Endothelial cell (in vitro differentiated cells): ENCODE results near the gene SNX27. TPM values are rescaled to one million over a fixed set of nuclear protein-coding genes. Genes with fewer than 3 reads are reported as not detected.
A peak's percentile ranks its signal among the peaks of the same experiment; 100 is the strongest.
"Not testable (repeated sequence)": the region's sequence is repeated elsewhere in the genome, so short reads cannot be mapped to it uniquely, and the experiment has no call there.

Source experiments
- DNase-seq: peaks from one replicate; pipeline ENCODE4 v3.0.0; 2021; ENCODE audit warnings: low spot score
- H3K27ac Mint-ChIP-seq: one replicate; pipeline ENCODE4 v1.8.0; 2021; ENCODE audit warnings: mixed read lengths, inconsistent platforms; ENCODE audit not compliant: unreplicated experiment
- H3K27me3 Mint-ChIP-seq: one replicate; pipeline ENCODE4 v1.8.0; 2021; ENCODE audit warnings: mild to moderate bottlenecking, moderate library complexity, mixed read lengths, inconsistent platforms; ENCODE audit not compliant: unreplicated experiment
- H3K36me3 Mint-ChIP-seq: one replicate; pipeline ENCODE4 v1.8.0; 2021; ENCODE audit warnings: mild to moderate bottlenecking, low read depth, mixed read lengths, inconsistent platforms; ENCODE audit not compliant: unreplicated experiment
- H3K4me1 Mint-ChIP-seq: one replicate; pipeline ENCODE4 v1.8.0; 2021; ENCODE audit warnings: mild to moderate bottlenecking, mixed read lengths, inconsistent platforms; ENCODE audit not compliant: unreplicated experiment
- H3K4me3 Mint-ChIP-seq: one replicate; pipeline ENCODE4 v1.8.0; 2021; ENCODE audit warnings: mild to moderate bottlenecking, mixed read lengths, inconsistent platforms; ENCODE audit not compliant: unreplicated experiment
- H3K9me3 Mint-ChIP-seq: one replicate; pipeline ENCODE4 v1.8.0; 2021; ENCODE audit warnings: mixed read lengths, inconsistent platforms; ENCODE audit not compliant: unreplicated experiment
- total RNA-seq: library from RNA; stranded (reverse); fragmentation: NEBNext Ultra II Directional; extraction: Animal tissue kit (Norgen Biotek cat#: 25700); gene quantifications from one replicate; pipeline ENCODE4 v1.2.1, GENCODE V29; 2021; ENCODE audit not compliant: unreplicated experiment
- TF ChIP-seq, protein P1 (sequence below): fragments of 200-600 bp; sonication (generic); IDR thresholded peaks from one replicate; pipeline ENCODE4 v1.5.0; 2021; ENCODE audit warnings: antibody characterized with exemption; ENCODE audit not compliant: unreplicated experiment

Gene SNX27
- total RNA-seq, 1 donor from 2014 or later, result 28.9 TPM

DNA sequence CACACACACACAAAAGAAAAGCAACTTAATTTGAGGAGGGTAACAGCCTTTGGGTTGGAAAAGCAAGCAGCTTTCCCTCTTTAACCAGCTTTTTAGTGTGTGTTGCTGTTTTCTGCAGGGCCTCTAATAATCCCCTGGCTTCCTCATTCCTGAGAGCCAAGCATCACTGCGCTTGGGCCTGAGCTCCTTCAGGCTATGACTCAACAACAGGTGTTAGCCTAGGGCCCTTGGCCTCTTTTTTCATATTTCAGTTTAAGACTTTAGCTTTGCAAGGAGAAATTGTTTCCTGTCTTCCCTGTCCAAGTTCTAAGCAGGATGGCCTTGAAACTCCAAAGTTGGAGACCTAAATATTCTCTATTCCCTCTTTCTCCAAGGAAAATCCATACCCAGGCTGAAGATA lies 26.2 kb upstream of the SNX27 start:
- no peaks in the 10 kb centered on the region for H3K4me1 Mint-ChIP-seq
- TF ChIP-seq, protein P1, sequence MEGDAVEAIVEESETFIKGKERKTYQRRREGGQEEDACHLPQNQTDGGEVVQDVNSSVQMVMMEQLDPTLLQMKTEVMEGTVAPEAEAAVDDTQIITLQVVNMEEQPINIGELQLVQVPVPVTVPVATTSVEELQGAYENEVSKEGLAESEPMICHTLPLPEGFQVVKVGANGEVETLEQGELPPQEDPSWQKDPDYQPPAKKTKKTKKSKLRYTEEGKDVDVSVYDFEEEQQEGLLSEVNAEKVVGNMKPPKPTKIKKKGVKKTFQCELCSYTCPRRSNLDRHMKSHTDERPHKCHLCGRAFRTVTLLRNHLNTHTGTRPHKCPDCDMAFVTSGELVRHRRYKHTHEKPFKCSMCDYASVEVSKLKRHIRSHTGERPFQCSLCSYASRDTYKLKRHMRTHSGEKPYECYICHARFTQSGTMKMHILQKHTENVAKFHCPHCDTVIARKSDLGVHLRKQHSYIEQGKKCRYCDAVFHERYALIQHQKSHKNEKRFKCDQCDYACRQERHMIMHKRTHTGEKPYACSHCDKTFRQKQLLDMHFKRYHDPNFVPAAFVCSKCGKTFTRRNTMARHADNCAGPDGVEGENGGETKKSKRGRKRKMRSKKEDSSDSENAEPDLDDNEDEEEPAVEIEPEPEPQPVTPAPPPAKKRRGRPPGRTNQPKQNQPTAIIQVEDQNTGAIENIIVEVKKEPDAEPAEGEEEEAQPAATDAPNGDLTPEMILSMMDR, result no peak
- peaks cover 23% of the 10 kb centered on the region for H3K36me3 Mint-ChIP-seq
- H3K27ac Mint-ChIP-seq, result no peak overlapping the region
- no peaks in the 10 kb centered on the region for H3K27me3 Mint-ChIP-seq
- DNase-seq, result no peak
- H3K9me3 Mint-ChIP-seq, result peaks cover under 1% of the 10 kb centered on the region
- H3K4me3 Mint-ChIP-seq, result no peak overlapping the region

DNA sequence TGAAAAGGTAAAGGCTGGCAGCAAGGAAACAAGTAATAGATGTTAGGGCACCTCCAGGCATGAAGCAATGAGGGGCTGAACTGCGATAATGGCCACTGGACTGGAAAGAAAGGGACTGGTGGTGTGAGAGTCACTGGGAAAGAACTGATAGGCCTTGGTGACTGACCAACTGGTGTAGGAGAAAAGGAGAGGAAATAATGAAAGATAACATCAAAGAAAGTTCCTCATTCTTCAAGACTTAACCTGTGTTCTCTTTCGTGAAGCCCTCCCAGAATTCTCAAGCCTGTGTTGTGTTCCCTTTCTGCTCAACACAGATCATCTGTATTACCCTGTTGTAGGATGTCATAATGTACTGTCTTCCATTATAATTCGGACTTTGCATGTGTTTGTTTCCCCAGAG lies 20.9 kb upstream of the SNX27 start:
- H3K4me1 Mint-ChIP-seq, result no peaks in the 10 kb centered on the region
- peaks cover 6% of the 10 kb centered on the region for H3K9me3 Mint-ChIP-seq
- H3K27ac Mint-ChIP-seq, result no peak overlapping the region

DNA sequence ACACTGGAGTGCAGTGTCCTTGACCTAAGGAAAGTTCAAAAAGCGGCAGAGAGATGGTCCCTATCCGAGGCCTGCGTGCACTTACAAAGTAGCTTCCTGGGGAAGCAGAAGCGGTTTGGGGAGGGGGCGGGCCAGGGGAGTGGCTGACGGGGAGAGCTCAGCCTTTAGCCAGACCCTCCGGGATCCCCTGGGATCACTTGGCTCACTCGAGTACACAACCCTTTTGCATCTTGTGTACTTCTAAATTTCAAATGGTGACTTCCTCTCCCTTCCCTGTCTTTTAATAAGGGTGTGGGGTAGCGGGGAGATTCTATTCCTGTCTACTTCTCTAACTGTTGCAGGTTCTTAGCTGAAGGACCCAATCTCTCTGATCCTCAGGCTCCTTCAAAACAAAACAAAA lies 18.1 kb upstream of the SNX27 start:
- Mint-ChIP-seq H3K4me1 (peaks cover 3% of the 10 kb centered on the region), H3K36me3 (peaks cover 9% of the 10 kb centered on the region), H3K9me3 (peaks cover 6% of the 10 kb centered on the region), H3K4me3 (peak overlapping the region; percentile 88), H3K27ac (no peak overlapping the region), H3K27me3 (peaks cover 6% of the 10 kb centered on the region)
- TF ChIP-seq, protein P1, result no peak
- peak; percentile 42 for DNase-seq

More for the DNA sequence above, 20.9 kb upstream of the SNX27 start:
- peaks cover 5% of the 10 kb centered on the region for H3K36me3 Mint-ChIP-seq
- H3K4me3 Mint-ChIP-seq, result no peak overlapping the region
- peaks cover 3% of the 10 kb centered on the region for H3K27me3 Mint-ChIP-seq
- TF ChIP-seq, protein P1, result no peak
- no peak for DNase-seq

DNA sequence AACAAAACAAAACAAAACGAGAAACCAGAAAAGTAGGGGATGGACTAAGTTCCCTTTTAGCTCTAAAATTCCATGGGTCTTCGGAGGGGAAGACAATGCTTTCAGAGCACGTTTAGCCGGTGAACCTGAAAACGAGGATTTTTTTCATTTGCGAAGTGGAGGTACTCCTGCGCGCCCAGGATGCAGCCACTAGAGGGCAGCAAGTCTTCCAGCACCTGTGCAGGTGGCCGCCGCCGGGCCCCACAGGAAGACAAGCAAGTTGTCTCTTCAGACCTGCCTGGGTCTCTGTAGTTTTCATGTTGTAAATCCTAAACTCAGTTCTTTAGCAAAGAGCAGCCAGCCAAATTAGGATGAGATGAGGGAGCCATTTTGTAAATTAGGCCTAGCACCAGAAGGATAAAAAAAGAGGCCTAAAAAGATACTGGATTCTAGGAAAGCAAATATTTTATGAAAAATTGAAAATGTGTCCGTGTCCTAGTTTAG lies 17.7 kb upstream of the SNX27 start:
- peaks cover 6% of the 10 kb centered on the region for H3K9me3 Mint-ChIP-seq
- peaks cover 3% of the 10 kb centered on the region for H3K4me1 Mint-ChIP-seq
- peaks cover 9% of the 10 kb centered on the region for H3K36me3 Mint-ChIP-seq
- TF ChIP-seq, protein P1, result peak; percentile 91
- peak overlapping the region; percentile 88 for H3K4me3 Mint-ChIP-seq
- DNase-seq, result peak; percentile 73
- H3K27me3 Mint-ChIP-seq, result peaks cover 6% of the 10 kb centered on the region
- H3K27ac Mint-ChIP-seq, result no peak overlapping the region

DNA sequence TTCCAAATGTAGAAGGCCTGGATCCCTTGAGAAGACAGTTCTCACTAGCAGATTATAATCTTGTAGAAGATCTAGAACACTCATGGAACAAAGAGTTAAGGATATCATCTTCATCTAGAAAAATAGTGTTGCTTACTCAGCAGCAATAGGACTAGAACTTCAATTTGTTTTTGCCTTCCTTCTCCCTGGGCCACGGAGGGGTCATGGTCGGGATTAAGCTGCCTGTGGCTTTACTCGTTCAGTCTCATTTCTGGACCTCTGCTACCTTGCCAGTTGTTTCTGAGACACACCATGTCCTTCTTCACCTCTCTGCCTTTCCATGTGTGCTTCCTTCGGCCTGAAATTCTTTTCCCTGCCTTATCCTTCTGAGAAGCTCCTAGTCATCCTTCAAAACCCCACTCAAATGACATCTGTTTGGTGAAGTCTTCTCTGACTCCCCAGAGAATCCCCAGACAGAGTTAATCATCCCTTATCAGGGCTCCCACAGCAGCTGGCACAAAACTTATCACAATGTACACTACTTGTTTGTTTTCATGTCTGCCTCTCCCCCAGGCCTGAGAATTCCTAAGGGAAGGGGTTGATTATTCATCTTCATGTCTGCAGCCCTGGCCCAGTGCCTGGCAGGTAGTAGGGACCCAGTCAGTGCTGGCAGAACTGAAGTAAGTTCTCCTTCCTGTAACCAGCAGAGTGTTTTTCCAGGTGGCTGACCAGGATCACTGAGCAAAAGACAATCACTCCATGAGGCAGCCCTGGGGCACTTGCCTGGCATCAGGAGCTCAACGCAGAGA lies 15.5 kb upstream of the SNX27 start:
- H3K27ac Mint-ChIP-seq, result no peak overlapping the region
- no peaks in the 10 kb centered on the region for H3K9me3 Mint-ChIP-seq
- H3K27me3 Mint-ChIP-seq, result peaks cover 6% of the 10 kb centered on the region
- H3K4me1 Mint-ChIP-seq, result peaks cover 3% of the 10 kb centered on the region
- DNase-seq, result no peak
- peaks cover 4% of the 10 kb centered on the region for H3K36me3 Mint-ChIP-seq
- TF ChIP-seq, protein P1, result no peak
- no peak overlapping the region for H3K4me3 Mint-ChIP-seq

DNA sequence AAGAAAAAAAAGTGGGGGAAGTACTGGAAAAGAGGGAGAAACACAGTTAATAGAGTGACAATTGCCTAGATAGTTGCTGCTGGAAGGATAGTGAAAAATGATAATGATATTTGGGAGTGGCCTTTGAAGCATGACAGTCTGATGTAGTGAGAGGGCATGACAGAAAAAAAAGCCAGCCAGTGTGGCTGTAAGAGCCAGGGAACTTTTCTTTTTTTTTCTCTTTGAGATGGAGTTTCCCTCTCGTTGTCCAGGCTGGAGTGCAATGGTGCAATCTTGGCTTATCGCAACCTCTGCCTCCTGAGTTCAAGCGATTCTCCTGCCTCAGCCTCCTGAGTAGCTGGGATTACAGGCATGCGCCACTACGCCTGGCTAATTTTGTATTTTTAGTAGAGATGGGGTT lies 9.3 kb upstream of the SNX27 start:
- H3K27me3 Mint-ChIP-seq, H3K4me3 Mint-ChIP-seq, DNase-seq, H3K27ac Mint-ChIP-seq, H3K9me3 Mint-ChIP-seq, H3K4me1 Mint-ChIP-seq, H3K36me3 Mint-ChIP-seq: not testable (repeated sequence)
